K562 (cell line): ENCODE results near the gene FAM20B. TPM values are rescaled to one million over a fixed set of nuclear protein-coding genes. Genes with fewer than 3 reads are reported as not detected.

Experiments used
- ESRRA ChIP-seq: fragments of 450-650 bp; IDR thresholded peaks from 2 replicates; pipeline ENCODE4 v1.6.1; 2014; ENCODE audit warnings: low read depth, mild to moderate bottlenecking, moderate library complexity, borderline replicate concordance
- HLTF ChIP-seq: fragments of 450-650 bp; IDR thresholded peaks from 2 replicates; pipeline ENCODE4 v1.6.1; 2016
- HMG20B ChIP-seq: fragments of 250-450 bp; sonication (Bioruptor Pico); IDR thresholded peaks from 2 replicates; pipeline ENCODE4 v1.5.0; 2021; ENCODE audit warnings: mild to moderate bottlenecking
- MED1 ChIP-seq: sonication (generic); formaldehyde crosslinking; IDR thresholded peaks from 2 replicates; pipeline ENCODE4 v1.8.1; 2023; ENCODE audit warnings: missing genetic modification reagents, borderline replicate concordance
- NR2F6 ChIP-seq: fragments of 450-650 bp; formaldehyde crosslinking; IDR thresholded peaks from 2 replicates; pipeline ENCODE4 v1.4.0; 2020; ENCODE audit warnings: mild to moderate bottlenecking
- PML ChIP-seq: IDR thresholded peaks from 2 replicates; pipeline ENCODE4 v1.6.1; 2012; ENCODE audit warnings: low read length, inconsistent platforms
- ZNF121 ChIP-seq: sonication (generic); formaldehyde crosslinking; conservative IDR thresholded peaks from 2 replicates; pipeline ENCODE4 v1.8.0; 2022; ENCODE audit warnings: missing genetic modification reagents
- ZNF41 ChIP-seq: fragments of 250-450 bp; sonication (Bioruptor Pico); conservative IDR thresholded peaks from 2 replicates; pipeline ENCODE4 v1.4.0; 2020; ENCODE audit warnings: mild to moderate bottlenecking
- ZNF609 ChIP-seq: sonication (generic); formaldehyde crosslinking; IDR thresholded peaks from 2 replicates; pipeline ENCODE4 v1.8.1; 2023; ENCODE audit warnings: missing genetic modification reagents, mild to moderate bottlenecking, borderline replicate concordance
- ZNF696 ChIP-seq: fragments of 250-450 bp; sonication (Bioruptor Pico); conservative IDR thresholded peaks from 2 replicates; pipeline ENCODE4 v1.4.0; 2020; ENCODE audit warnings: mild to moderate bottlenecking, moderate library complexity
- polyA plus RNA-seq, 8 experiments: library from polyadenylated mRNA; depleted of rRNA in 4 of 8; stranded (reverse) in 5 of 8; unstranded in 3 of 8; fragments of >200 nt; fragmentation: Nextera tagmentation in 2 of 8; fragmentation: Illumina TruSeq in 1 of 8; extraction: Ambion mirVana in 2 of 8; extraction: Trizol in 1 of 8; gene quantifications; 2 replicates each; pipeline versions ENCODE4 v1.2.1 to v1.2.3, GENCODE V29; 2011 to 2014; ENCODE audit warnings: inconsistent platforms in 1 of 8, missing spikeins in 1 of 8
- total RNA-seq, 7 experiments: library from RNA; depleted of rRNA in 6 of 7; stranded (reverse); fragments of >200 nt in 6 of 7; fragmentation: Illumina TruSeq in 2 of 7; extraction: Trizol in 2 of 7; gene quantifications; 2 replicates each; pipeline versions ENCODE4 v1.2.1 to v1.2.3, GENCODE V29; 2011 to 2021; ENCODE audit warnings: low replicate concordance in 1 of 7
- TF ChIP-seq, protein P1 (sequence below): fragments of 450-650 bp; IDR thresholded peaks from 2 replicates; pipeline ENCODE4 v1.6.1; 2016; ENCODE audit warnings: antibody characterized with exemption
- TF ChIP-seq, protein P2 (sequence below): fragments of 250-450 bp; sonication (Bioruptor Pico); IDR thresholded peaks from 2 replicates; pipeline ENCODE4 v1.5.0; 2020; ENCODE audit warnings: mild to moderate bottlenecking
- TF ChIP-seq, protein P3 (sequence below), 2 experiments: fragments of 150-350 bp in 1 of 2; IDR thresholded peaks; 2 replicates each; pipeline ENCODE4 v1.6.1; 2012 to 2016; ENCODE audit warnings: low read depth in 2 of 2, low read length in 2 of 2, mild to moderate bottlenecking in 1 of 2, moderate library complexity in 1 of 2
- TF ChIP-seq, protein P4 (sequence below): fragments of 250-450 bp; sonication (Bioruptor Pico); IDR thresholded peaks from 2 replicates; pipeline ENCODE4 v1.8.0; 2022; ENCODE audit warnings: inconsistent platforms

FAM20B gene
- total and polyA plus RNA-seq, 9 of the 15 experiments (the other 6 are each of a cell fraction or from before 2014, with no cell fraction given) = 7.2 to 67.5 (median 42.9) TPM

GRCh38 chr1:179025975-179026812 lies 500 bp downstream of the FAM20B start (continued):
- TF ChIP-seq HLTF (no peak), HMG20B (CRISPR knock-in tag) (no peak), ZNF41 (CRISPR knock-in tag) (no peak), MED1 (CRISPR knock-in tag) (no peak), ZNF609 (CRISPR knock-in tag) (peak; percentile 85; the same call in 1 of the 2 replicates), ZNF121 (CRISPR knock-in tag) (peak; percentile 18), NR2F6 (no peak), ESRRA (peak; percentile 37), PML (no peak), ZNF696 (no peak)
- TF ChIP-seq, protein P1, sequence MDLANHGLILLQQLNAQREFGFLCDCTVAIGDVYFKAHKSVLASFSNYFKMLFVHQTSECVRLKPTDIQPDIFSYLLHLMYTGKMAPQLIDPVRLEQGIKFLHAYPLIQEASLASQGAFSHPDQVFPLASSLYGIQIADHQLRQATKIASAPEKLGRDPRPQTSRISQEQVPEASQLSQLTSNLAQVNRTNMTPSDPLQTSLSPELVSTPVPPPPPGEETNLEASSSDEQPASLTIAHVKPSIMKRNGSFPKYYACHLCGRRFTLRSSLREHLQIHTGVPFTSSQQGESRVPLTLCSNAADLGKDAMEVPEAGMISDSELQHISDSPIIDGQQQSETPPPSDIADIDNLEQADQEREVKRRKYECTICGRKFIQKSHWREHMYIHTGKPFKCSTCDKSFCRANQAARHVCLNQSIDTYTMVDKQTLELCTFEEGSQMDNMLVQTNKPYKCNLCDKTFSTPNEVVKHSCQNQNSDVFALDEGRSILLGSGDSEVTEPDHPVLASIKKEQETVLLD = no peak; the same call in 1 of the 2 replicates
- TF ChIP-seq, protein P2, sequence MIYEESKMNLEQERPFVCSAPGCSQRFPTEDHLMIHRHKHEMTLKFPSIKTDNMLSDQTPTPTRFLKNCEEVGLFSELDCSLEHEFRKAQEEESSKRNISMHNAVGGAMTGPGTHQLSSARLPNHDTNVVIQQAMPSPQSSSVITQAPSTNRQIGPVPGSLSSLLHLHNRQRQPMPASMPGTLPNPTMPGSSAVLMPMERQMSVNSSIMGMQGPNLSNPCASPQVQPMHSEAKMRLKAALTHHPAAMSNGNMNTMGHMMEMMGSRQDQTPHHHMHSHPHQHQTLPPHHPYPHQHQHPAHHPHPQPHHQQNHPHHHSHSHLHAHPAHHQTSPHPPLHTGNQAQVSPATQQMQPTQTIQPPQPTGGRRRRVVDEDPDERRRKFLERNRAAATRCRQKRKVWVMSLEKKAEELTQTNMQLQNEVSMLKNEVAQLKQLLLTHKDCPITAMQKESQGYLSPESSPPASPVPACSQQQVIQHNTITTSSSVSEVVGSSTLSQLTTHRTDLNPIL (CRISPR knock-in tag) = no peak
- TF ChIP-seq, protein P3, sequence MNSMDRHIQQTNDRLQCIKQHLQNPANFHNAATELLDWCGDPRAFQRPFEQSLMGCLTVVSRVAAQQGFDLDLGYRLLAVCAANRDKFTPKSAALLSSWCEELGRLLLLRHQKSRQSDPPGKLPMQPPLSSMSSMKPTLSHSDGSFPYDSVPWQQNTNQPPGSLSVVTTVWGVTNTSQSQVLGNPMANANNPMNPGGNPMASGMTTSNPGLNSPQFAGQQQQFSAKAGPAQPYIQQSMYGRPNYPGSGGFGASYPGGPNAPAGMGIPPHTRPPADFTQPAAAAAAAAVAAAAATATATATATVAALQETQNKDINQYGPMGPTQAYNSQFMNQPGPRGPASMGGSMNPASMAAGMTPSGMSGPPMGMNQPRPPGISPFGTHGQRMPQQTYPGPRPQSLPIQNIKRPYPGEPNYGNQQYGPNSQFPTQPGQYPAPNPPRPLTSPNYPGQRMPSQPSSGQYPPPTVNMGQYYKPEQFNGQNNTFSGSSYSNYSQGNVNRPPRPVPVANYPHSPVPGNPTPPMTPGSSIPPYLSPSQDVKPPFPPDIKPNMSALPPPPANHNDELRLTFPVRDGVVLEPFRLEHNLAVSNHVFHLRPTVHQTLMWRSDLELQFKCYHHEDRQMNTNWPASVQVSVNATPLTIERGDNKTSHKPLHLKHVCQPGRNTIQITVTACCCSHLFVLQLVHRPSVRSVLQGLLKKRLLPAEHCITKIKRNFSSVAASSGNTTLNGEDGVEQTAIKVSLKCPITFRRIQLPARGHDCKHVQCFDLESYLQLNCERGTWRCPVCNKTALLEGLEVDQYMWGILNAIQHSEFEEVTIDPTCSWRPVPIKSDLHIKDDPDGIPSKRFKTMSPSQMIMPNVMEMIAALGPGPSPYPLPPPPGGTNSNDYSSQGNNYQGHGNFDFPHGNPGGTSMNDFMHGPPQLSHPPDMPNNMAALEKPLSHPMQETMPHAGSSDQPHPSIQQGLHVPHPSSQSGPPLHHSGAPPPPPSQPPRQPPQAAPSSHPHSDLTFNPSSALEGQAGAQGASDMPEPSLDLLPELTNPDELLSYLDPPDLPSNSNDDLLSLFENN (IDR thresholded peaks at IDR 0.05; ENCODE audit: low read depth in 2 of 2, low read length in 2 of 2) = no peak
- TF ChIP-seq, protein P4, sequence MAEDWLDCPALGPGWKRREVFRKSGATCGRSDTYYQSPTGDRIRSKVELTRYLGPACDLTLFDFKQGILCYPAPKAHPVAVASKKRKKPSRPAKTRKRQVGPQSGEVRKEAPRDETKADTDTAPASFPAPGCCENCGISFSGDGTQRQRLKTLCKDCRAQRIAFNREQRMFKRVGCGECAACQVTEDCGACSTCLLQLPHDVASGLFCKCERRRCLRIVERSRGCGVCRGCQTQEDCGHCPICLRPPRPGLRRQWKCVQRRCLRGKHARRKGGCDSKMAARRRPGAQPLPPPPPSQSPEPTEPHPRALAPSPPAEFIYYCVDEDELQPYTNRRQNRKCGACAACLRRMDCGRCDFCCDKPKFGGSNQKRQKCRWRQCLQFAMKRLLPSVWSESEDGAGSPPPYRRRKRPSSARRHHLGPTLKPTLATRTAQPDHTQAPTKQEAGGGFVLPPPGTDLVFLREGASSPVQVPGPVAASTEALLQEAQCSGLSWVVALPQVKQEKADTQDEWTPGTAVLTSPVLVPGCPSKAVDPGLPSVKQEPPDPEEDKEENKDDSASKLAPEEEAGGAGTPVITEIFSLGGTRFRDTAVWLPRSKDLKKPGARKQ (CRISPR knock-in tag) = no peak
